H1 (cell line): ENCODE measurements around the gene VPS13D. TPM values are rescaled to one million over a fixed set of nuclear protein-coding genes. Genes with fewer than 3 reads are reported as not detected.

ENCODE experiments used
- CTCF ChIA-PET: fragments of 300-600 bp; sonication (Branson Sonifier 250); formaldehyde crosslinking; loops from one replicate; lab custom pipeline; 2021; ENCODE audit not compliant: partially characterized antibody; lab: Charles Lee
- POLR2A ChIA-PET: fragments of 300-600 bp; sonication (Branson Sonifier 250); formaldehyde crosslinking; loops from one replicate; lab custom pipeline; 2021; ENCODE audit warnings: inconsistent platforms; ENCODE audit not compliant: partially characterized antibody; lab: Charles Lee
- DNase-seq, 2 experiments: peaks; one replicate each; pipeline versions ENCODE4 v3.0.0 to v3.0.0-alpha.2; 2010 to 2022; ENCODE audit warnings: low spot score in 2 of 2, low read depth in 1 of 2, mixed read lengths in 1 of 2
- FAIRE-seq: peaks from 2 replicates; lab custom pipeline; 2011; peaks lifted over from hg19 to GRCh38; lab: Jason Lieb, UNC
- H2AFZ ChIP-seq: 2 replicates; pipeline ENCODE4 v1.8.1; 2012; ENCODE audit warnings: low read length, inconsistent platforms
- H2AK5ac ChIP-seq: 2 replicates; pipeline ENCODE4 v1.6.1; 2013; ENCODE audit warnings: low read depth, low read length
- H2BK120ac ChIP-seq: replicated peaks from 2 replicates; pipeline ENCODE3; 2013; ENCODE audit warnings: low read depth, low read length, inconsistent platforms
- H2BK12ac ChIP-seq: 2 replicates; pipeline ENCODE4 v1.6.1; 2013; ENCODE audit warnings: low read depth, low read length
- H2BK15ac ChIP-seq: 2 replicates; pipeline ENCODE4 v1.6.1; 2013; ENCODE audit warnings: low read length
- H2BK20ac ChIP-seq: 2 replicates; pipeline ENCODE4 v1.6.1; 2013; ENCODE audit warnings: low read length
- H2BK5ac ChIP-seq: 2 replicates; pipeline ENCODE4 v1.6.1; 2013; ENCODE audit warnings: low read depth, low read length
- H3K14ac ChIP-seq: 2 replicates; pipeline ENCODE4 v1.6.1; 2013; ENCODE audit warnings: inconsistent platforms; ENCODE audit not compliant: insufficient read length
- H3K18ac ChIP-seq: 2 replicates; pipeline ENCODE4 v1.6.1; 2013; ENCODE audit warnings: low read length; ENCODE audit errors: extremely low read depth
- H3K23ac ChIP-seq: 2 replicates; pipeline ENCODE4 v1.6.1; 2013; ENCODE audit warnings: inconsistent platforms; ENCODE audit not compliant: insufficient read length
- H3K23me2 ChIP-seq: 2 replicates; pipeline ENCODE4 v1.6.1; 2013; ENCODE audit warnings: low read depth, low read length
- H3K27ac ChIP-seq: 2 replicates; pipeline ENCODE4 v1.6.1; 2011; ENCODE audit warnings: low read depth, low read length, inconsistent platforms
- H3K27me3 ChIP-seq, 4 experiments: replicated peaks in 1 of 4; 1 replicate in 1 of 4; 2 replicates in 3 of 4; pipeline versions ENCODE4 v1.6.1 to v1.8.1; 2011 to 2013; ENCODE audit warnings: low read length in 3 of 4, mild to moderate bottlenecking in 3 of 4, inconsistent platforms in 2 of 4, mixed read lengths in 2 of 4, moderate library complexity in 1 of 4; ENCODE audit not compliant: control insufficient read depth in 3 of 4, insufficient read depth in 3 of 4; ENCODE audit errors: extremely low read depth in 1 of 4
- H3K36me3 ChIP-seq, 4 experiments: 2 replicates each; pipeline versions ENCODE4 v1.6.1 to v1.8.1; 2011 to 2013; ENCODE audit warnings: mild to moderate bottlenecking in 4 of 4, low read length in 3 of 4, moderate library complexity in 2 of 4, control low read depth in 1 of 4, inconsistent platforms in 1 of 4; ENCODE audit not compliant: insufficient read depth in 4 of 4, control insufficient read depth in 2 of 4
- H3K4ac ChIP-seq: replicated peaks from 2 replicates; pipeline ENCODE3; 2013; ENCODE audit warnings: low read length, low read depth, mixed read lengths, inconsistent platforms; ENCODE audit not compliant: insufficient read length
- H3K4me1 ChIP-seq, 4 experiments: replicated peaks in 1 of 4; 1 replicate in 1 of 4; 2 replicates in 3 of 4; pipeline versions ENCODE4 v1.6.1 to v1.8.1; 2011 to 2013; ENCODE audit warnings: low read length in 3 of 4, inconsistent platforms in 2 of 4, mixed read lengths in 1 of 4; ENCODE audit not compliant: insufficient read depth in 4 of 4, control insufficient read depth in 3 of 4
- H3K4me2 ChIP-seq, 2 experiments: 2 replicates each; pipeline versions ENCODE4 v1.6.1 to v1.8.1; 2011 to 2013; ENCODE audit warnings: low read depth in 2 of 2, low read length in 2 of 2, control low read depth in 1 of 2, inconsistent platforms in 1 of 2, mild to moderate bottlenecking in 1 of 2; ENCODE audit not compliant: insufficient read depth in 1 of 2
- H3K4me3 ChIP-seq, 4 experiments: fragments of 200-600, 300-600 bp in 1 of 4; sonication (generic), shearing (Covaris generic), sonication (Bioruptor Twin) in 1 of 4; 2 replicates each; pipeline versions ENCODE4 v1.5.1 to v1.8.1; 2011 to 2016; ENCODE audit warnings: low read length in 4 of 4, low read depth in 3 of 4, control low read depth in 2 of 4, inconsistent platforms in 2 of 4, mild to moderate bottlenecking in 2 of 4, mixed read lengths in 1 of 4, moderate library complexity in 1 of 4; ENCODE audit not compliant: insufficient read depth in 2 of 4; ENCODE audit errors: extremely low read depth in 1 of 4
- H3K56ac ChIP-seq: replicated peaks from 2 replicates; pipeline ENCODE3; 2013; ENCODE audit warnings: low read depth, mild to moderate bottlenecking, mixed read lengths, low read length, inconsistent platforms; ENCODE audit not compliant: insufficient read length
- H3K79me1 ChIP-seq: 2 replicates; pipeline ENCODE4 v1.6.1; 2013; ENCODE audit warnings: low read depth, low read length, control low read depth
- H3K79me2 ChIP-seq, 2 experiments: 2 replicates each; pipeline versions ENCODE4 v1.6.1 to v1.8.1; 2012 to 2013; ENCODE audit warnings: low read length in 2 of 2, mild to moderate bottlenecking in 2 of 2, inconsistent platforms in 1 of 2; ENCODE audit not compliant: insufficient read depth in 2 of 2, control insufficient read depth in 1 of 2
- H3K9ac ChIP-seq, 4 experiments: replicated peaks in 1 of 4; 1 replicate in 1 of 4; 2 replicates in 3 of 4; pipeline versions ENCODE4 v1.6.1 to v1.8.1; 2011 to 2013; ENCODE audit warnings: low read depth in 3 of 4, low read length in 3 of 4, control low read depth in 2 of 4, mild to moderate bottlenecking in 2 of 4, moderate library complexity in 2 of 4, inconsistent platforms in 1 of 4; ENCODE audit errors: extremely low read depth in 1 of 4
- H3K9me3 ChIP-seq, 2 experiments: 2 replicates each; pipeline versions ENCODE4 v1.6.1 to v1.8.1; 2012 to 2013; ENCODE audit warnings: mild to moderate bottlenecking in 2 of 2, moderate library complexity in 2 of 2, control low read depth in 1 of 2, inconsistent platforms in 1 of 2, low read depth in 1 of 2, low read length in 1 of 2, mixed read lengths in 1 of 2; ENCODE audit not compliant: insufficient read depth in 2 of 2
- H4K20me1 ChIP-seq, 2 experiments: replicated peaks in 1 of 2; 2 replicates each; pipeline versions ENCODE3 to v1.8.1; 2011 to 2013; ENCODE audit warnings: inconsistent platforms in 2 of 2, low read length in 2 of 2, mild to moderate bottlenecking in 1 of 2; ENCODE audit not compliant: insufficient read depth in 2 of 2, control insufficient read depth in 1 of 2
- H4K5ac ChIP-seq: 2 replicates; pipeline ENCODE4 v1.6.1; 2013; ENCODE audit warnings: low read length, low read depth, mixed read lengths, inconsistent platforms; ENCODE audit not compliant: insufficient read length
- H4K8ac ChIP-seq: 2 replicates; pipeline ENCODE4 v1.8.0; 2013; ENCODE audit warnings: mild to moderate bottlenecking, moderate library complexity, low read length, inconsistent platforms; ENCODE audit not compliant: insufficient read depth; ENCODE audit errors: extremely low read depth
- H4K91ac ChIP-seq: replicated peaks from 2 replicates; pipeline ENCODE3; 2013; ENCODE audit warnings: low read length, mixed read lengths, inconsistent platforms; ENCODE audit not compliant: insufficient read length
- CHD2 ChIP-seq: IDR thresholded peaks from 2 replicates; pipeline ENCODE4 v1.6.1; 2012; ENCODE audit warnings: low read length, improper control_type of control experiment
- CTCF ChIP-seq, 3 experiments: IDR thresholded peaks; 1 replicate in 2 of 3; 2 replicates in 1 of 3; pipeline versions ENCODE4 v1.5.1 to v1.6.1; 2011; ENCODE audit warnings: low read length in 3 of 3, mild to moderate bottlenecking in 3 of 3, inconsistent platforms in 2 of 3, low read depth in 1 of 3, moderate library complexity in 1 of 3; ENCODE audit not compliant: insufficient read depth in 1 of 3; ENCODE audit errors: control extremely low read depth in 1 of 3
- KDM4A ChIP-seq: IDR thresholded peaks from one replicate; pipeline ENCODE4 v1.7.1; 2012; ENCODE audit warnings: low read depth, mild to moderate bottlenecking, moderate library complexity, low read length, inconsistent platforms; ENCODE audit not compliant: severe bottlenecking
- MAFK ChIP-seq: IDR thresholded peaks from 2 replicates; pipeline ENCODE4 v1.6.1; 2012; ENCODE audit warnings: low read depth, mild to moderate bottlenecking, improper control_type of control experiment, low read length
- MAX ChIP-seq: IDR thresholded peaks from 2 replicates; pipeline ENCODE4 v1.6.1; 2012; ENCODE audit warnings: inconsistent platforms
- SIN3A ChIP-seq, 2 experiments: IDR thresholded peaks in 1 of 2; conservative IDR thresholded peaks in 1 of 2; 2 replicates each; pipeline ENCODE4 v1.6.1; 2011 to 2012; ENCODE audit warnings: low read length in 2 of 2, improper control_type of control experiment in 1 of 2, low read depth in 1 of 2, mild to moderate bottlenecking in 1 of 2
- SIRT6 ChIP-seq: IDR thresholded peaks from one replicate; pipeline ENCODE4 v1.7.1; 2012; ENCODE audit warnings: low read length, inconsistent platforms
- TCF12 ChIP-seq: IDR thresholded peaks from 2 replicates; pipeline ENCODE4 v1.6.1; 2011; ENCODE audit warnings: low read depth, mild to moderate bottlenecking, low read length
- WGBS, 2 experiments: shearing (Covaris generic) in 1 of 2; methylation state at CpG; one replicate each; pipeline versions ENCODE4 v1.1.6 to v1.1.7; 2013 to 2015; ENCODE audit warnings: low lambda C conversion rate in 2 of 2, mixed read lengths in 2 of 2, inconsistent platforms in 1 of 2, low coverage in 1 of 2, missing lambda C conversion rate in 1 of 2; ENCODE audit not compliant: insufficient replicate concordance in 2 of 2, insufficient coverage in 1 of 2, insufficient read length in 1 of 2; ENCODE audit errors: extremely low coverage in 1 of 2, missing lambda C conversion rate in 1 of 2; 5-methylcytosine and 5-hydroxymethylcytosine counted together
- polyA plus RNA-seq, 7 experiments: library from polyadenylated mRNA; depleted of rRNA in 3 of 7; stranded (reverse) in 5 of 7; unstranded in 2 of 7; fragments of >200 nt in 5 of 7; fragments of 200-250 nt in 2 of 7; gene quantifications; 1 replicate in 5 of 7; 2 replicates in 1 of 7; 4 replicates in 1 of 7; pipeline versions ENCODE4 v1.2.1 to v1.2.3, GENCODE V29; 2011 to 2013; ENCODE audit warnings: missing spikeins in 2 of 7, mixed read lengths in 2 of 7
- total RNA-seq: library from RNA; stranded (reverse); fragmentation: NEBNext Ultra II Directional; extraction: Animal tissue kit (Norgen Biotek cat#: 25700); gene quantifications from 2 replicates; pipeline ENCODE4 v1.2.1, GENCODE V29; 2021

The VPS13D gene
- total and polyA plus RNA-seq, 2 of the 8 experiments (the other 6 are each of a cell fraction or from before 2014, with no cell fraction given): 10.9 to 31.2 TPM

GRCh38 chr1:12196641-12197482, 33.0 kb upstream of the VPS13D start:
- Histone ChIP-seq H2BK120ac (no peak overlapping the region), H3K4me3 (no peak overlapping the region), H3K4ac (no peak overlapping the region), H3K36me3 (no peaks in the 10 kb centered on the region), H2BK20ac (no peak overlapping the region), H4K91ac (no peak overlapping the region), H3K27ac (no peak overlapping the region), H2BK5ac (no peak overlapping the region), H2BK15ac (no peak overlapping the region), H3K4me1 (peaks cover 0 to 5% (median 2%) of the 10 kb centered on the region in 4 experiments; a peak in 2 of 7 replicates), H3K23me2 (0 out of 2 replicates have a peak, but pooled peaks cover 3% of the 10 kb centered on the region), H4K8ac (no peak overlapping the region), H3K27me3 (no peaks in the 10 kb centered on the region), H4K20me1 (peaks cover 0 to 1% of the 10 kb centered on the region in 2 experiments), H3K14ac (no peak overlapping the region), H4K5ac (no peak overlapping the region), H3K79me1 (no peaks in the 10 kb centered on the region), H3K9me3 (no peaks in the 10 kb centered on the region), H3K9ac (no peak overlapping the region), H2BK12ac (no peak overlapping the region), H3K18ac (no peak overlapping the region), H3K56ac (no peak overlapping the region), H3K23ac (no peak overlapping the region), H3K79me2 (no peaks in the 10 kb centered on the region), H2AK5ac (peak overlapping the region; percentile 13; the same call in 1 of the 2 replicates), H3K4me2 (no peak overlapping the region; a peak in 1 of 4 replicates), H2AFZ (no peak overlapping the region)
- ChIA-PET CTCF (interaction anchor here (0.6 to 17.0 kb wide), 25 partner anchors 10 to 118 kb away, joined by 3 to 503 read pairs (median 4); no protein-coding TSS in a partner anchor), POLR2A (interaction anchor here (1.1 kb wide), 1 partner anchor 72 kb away, joined by 4 read pairs; no protein-coding TSS in a partner anchor)
- peak; percentile 62 for FAIRE-seq
- 41% methylated on average over 13 of the region's 20 CpGs; no CpG with 5 or more reads in 1 of the 2 experiments for WGBS, 2 experiments
- no peak for DNase-seq
- TF ChIP-seq CTCF (IDR thresholded peaks at IDR 0.05; ENCODE audit: control extremely low read depth in 1 of 3, insufficient read depth in 1 of 3, low read depth in 1 of 3, low read length in 3 of 3) (peak; percentile 62 to 73 (median 65)), TCF12 (0 out of 2 replicates have a peak, but pooled peaks have one; percentile 25), KDM4A (no peak), SIRT6 (no peak), CHD2 (no peak), MAX (peak; percentile 34; the same call in 1 of the 2 replicates), MAFK (no peak), SIN3A (conservative IDR thresholded peaks at IDR 0.05 in 1 of 2, IDR thresholded peaks at IDR 0.05 in 1 of 2; ENCODE audit: low read depth in 1 of 2, low read length in 2 of 2) (peak; percentile 58 to 87; a peak in 2 of 4 replicates)
